Activated CD4-positive, alpha-beta T cell treated with anti-CD3 and anti-CD28 coated beads for 36 hours (primary cell): ENCODE measurements around the gene LRRC8C. TPM values are rescaled to one million over a fixed set of nuclear protein-coding genes. Genes with fewer than 3 reads are reported as not detected.

Source experiments
- ATAC-seq: fragments of 200-7000 bp; cut with Tn5 transposase; one replicate; pipeline ENCODE4 v1.10.0; 2021; ENCODE audit warnings: mild to moderate bottlenecking, moderate library complexity
- CTCF ChIA-PET: fragments of 350-600 bp; sonication (Branson Sonifier 250); formaldehyde crosslinking; loops from one replicate; lab custom pipeline; 2021; ENCODE audit warnings: antibody characterized with exemption; lab: Charles Lee
- POLR2A ChIA-PET: fragments of 350-600 bp; sonication (Branson Sonifier 250); formaldehyde crosslinking; loops from one replicate; lab custom pipeline; 2021; ENCODE audit warnings: antibody characterized with exemption, inconsistent platforms; lab: Charles Lee
- DNase-seq: peaks from one replicate; pipeline ENCODE4 v3.0.0-alpha.2; 2020
- H3K27ac Mint-ChIP-seq: one replicate; pipeline ENCODE4 v1.8.0; 2021; ENCODE audit warnings: mixed read lengths
- H3K27me3 Mint-ChIP-seq: one replicate; pipeline ENCODE4 v1.8.0; 2021; ENCODE audit warnings: mixed read lengths
- H3K36me3 Mint-ChIP-seq: one replicate; pipeline ENCODE4 v1.8.0; 2021; ENCODE audit warnings: low read depth, mixed read lengths
- H3K4me1 Mint-ChIP-seq: one replicate; pipeline ENCODE4 v1.8.0; 2021; ENCODE audit warnings: mixed read lengths
- H3K4me3 Mint-ChIP-seq: one replicate; pipeline ENCODE4 v1.8.0; 2021; ENCODE audit warnings: mild to moderate bottlenecking, moderate library complexity, mixed read lengths
- H3K9me3 Mint-ChIP-seq: one replicate; pipeline ENCODE4 v1.8.0; 2021; ENCODE audit warnings: low read depth, mixed read lengths
- intact Hi-C, 2 experiments: fragments of 100-400 bp; cut with DNase I in 1 of 2; cut with micrococcal nuclease in 1 of 2; formaldehyde crosslinking; loops; one replicate each; pipeline versions ENCODE4 v1.14.2 to v1.15.1; 2022 to 2024; cut with DNase I, micrococcal nuclease
- total RNA-seq, 2 experiments: library from RNA; stranded (reverse); gene quantifications; one replicate each; pipeline ENCODE4 v1.2.3, GENCODE V29; 2021

The LRRC8C gene
- total RNA-seq, 2 experiments from 2014 or later = 31.5 to 37.1 TPM

DNA sequence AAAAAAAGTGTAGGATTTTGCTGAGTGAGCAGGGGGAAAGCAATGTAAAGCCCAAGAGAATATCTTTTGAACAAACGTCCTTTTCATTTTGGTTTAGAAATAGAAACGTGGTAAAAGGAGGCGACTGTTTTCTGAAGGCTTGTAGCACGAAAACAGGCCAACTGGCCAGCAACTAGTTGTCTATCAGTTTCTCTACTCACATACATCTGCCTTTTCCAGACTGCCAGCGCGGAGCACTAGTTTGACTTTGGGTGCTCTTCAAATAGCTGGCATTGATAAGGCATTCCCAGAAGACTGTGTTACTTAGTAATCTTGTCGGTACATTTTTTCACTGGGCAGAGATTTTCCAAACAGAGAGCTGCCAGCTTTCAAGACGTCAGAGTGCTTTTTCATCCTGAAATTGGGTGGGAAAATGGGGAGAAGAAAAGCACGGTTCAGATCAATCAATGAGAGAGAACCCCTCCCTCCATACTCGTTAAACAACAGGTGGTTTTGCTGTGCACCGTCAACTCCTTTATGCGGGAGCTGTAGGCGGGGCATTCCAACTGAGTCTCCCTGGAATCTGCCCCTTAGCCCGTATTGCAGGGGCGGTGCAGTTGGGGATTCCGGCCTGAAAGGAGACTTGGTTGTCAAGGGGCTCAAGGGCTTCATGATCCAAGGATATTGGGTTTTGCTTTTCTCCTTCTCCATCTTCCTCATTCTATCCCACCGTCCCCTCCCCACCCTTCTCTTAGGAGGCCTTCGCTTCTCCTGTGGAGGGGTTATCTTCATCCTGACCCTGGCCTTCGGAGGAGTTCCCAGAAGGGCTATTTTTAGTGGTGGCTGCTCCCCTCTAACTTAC, 884 bp upstream of the LRRC8C start:
- Mint-ChIP-seq H3K27me3 (no peaks in the 10 kb centered on the region), H3K27ac (peak overlapping the region; percentile 95), H3K4me1 (peaks cover 66% of the 10 kb centered on the region), H3K36me3 (peaks cover 43% of the 10 kb centered on the region), H3K9me3 (no peaks in the 10 kb centered on the region), H3K4me3 (peak overlapping the region; percentile 96)
- intact Hi-C loops = loop anchor here (1.0 to 5.0 kb wide), 10 partner anchors 21 to 365 kb away; partner anchors contain the start of genes LRRC8B (in 1 of the 2) and ZNF326 (in 1 of the 2)
- CTCF ChIA-PET = interaction anchor here (0.7 to 14.9 kb wide), 15 partner anchors 15 to 150 kb away, joined by 3 to 157 read pairs (median 4); no protein-coding TSS in a partner anchor
- ATAC-seq (no peak), DNase-seq (no peak)
- POLR2A ChIA-PET = interaction anchor here (0.7 to 4.9 kb wide), 8 partner anchors 21 to 131 kb away, joined by 3 to 28 read pairs (median 4); no protein-coding TSS in a partner anchor

DNA sequence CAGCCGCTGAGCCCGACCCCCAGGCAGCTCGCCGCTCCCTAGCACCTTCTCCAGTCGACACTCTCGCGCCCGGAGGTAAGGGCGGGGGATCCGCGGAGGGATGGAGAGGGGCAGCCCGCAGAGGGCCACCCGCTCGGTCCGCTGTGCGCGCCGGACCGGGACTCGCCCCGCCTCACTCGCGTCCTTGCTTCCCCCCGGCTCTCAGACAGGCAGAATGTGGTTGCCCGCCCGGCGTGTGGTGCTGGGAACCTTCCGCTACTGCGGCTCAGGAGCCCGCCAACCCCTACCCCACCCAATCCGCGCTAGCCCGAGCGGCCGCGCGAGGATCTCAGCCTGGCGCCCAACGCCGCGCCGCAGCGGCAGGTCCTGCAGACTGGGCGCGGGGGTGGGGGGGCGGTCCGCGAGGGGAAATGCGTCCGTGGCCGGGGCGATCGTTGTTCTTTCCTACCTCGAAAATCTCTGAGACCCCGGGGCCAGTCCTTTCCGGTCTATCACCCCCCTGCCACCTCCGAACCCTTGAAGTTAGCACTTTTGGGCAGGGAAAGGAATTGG, 404 bp downstream of the LRRC8C start:
- ATAC-seq (peak; percentile 40), DNase-seq (peak; percentile 77)
- POLR2A ChIA-PET = interaction anchor here (1.2 to 4.9 kb wide), 4 partner anchors 22 to 130 kb away, joined by 4 to 28 read pairs (median 10); no protein-coding TSS in a partner anchor
- Mint-ChIP-seq H3K27me3 (no peaks in the 10 kb centered on the region), H3K9me3 (no peaks in the 10 kb centered on the region), H3K4me3 (peak overlapping the region; percentile 96), H3K36me3 (peaks cover 49% of the 10 kb centered on the region), H3K4me1 (peaks cover 66% of the 10 kb centered on the region), H3K27ac (peak overlapping the region; percentile 98)
- intact Hi-C loops = loop anchor here (1.0 to 5.0 kb wide), 11 partner anchors 22 to 364 kb away; partner anchors contain the start of genes LRRC8D (in 1 of the 2) and ZNF326 (in 1 of the 2)
- CTCF ChIA-PET = interaction anchor here (1.0 to 14.9 kb wide), 7 partner anchors 22 to 148 kb away, joined by 3 to 157 read pairs (median 10); no protein-coding TSS in a partner anchor

DNA sequence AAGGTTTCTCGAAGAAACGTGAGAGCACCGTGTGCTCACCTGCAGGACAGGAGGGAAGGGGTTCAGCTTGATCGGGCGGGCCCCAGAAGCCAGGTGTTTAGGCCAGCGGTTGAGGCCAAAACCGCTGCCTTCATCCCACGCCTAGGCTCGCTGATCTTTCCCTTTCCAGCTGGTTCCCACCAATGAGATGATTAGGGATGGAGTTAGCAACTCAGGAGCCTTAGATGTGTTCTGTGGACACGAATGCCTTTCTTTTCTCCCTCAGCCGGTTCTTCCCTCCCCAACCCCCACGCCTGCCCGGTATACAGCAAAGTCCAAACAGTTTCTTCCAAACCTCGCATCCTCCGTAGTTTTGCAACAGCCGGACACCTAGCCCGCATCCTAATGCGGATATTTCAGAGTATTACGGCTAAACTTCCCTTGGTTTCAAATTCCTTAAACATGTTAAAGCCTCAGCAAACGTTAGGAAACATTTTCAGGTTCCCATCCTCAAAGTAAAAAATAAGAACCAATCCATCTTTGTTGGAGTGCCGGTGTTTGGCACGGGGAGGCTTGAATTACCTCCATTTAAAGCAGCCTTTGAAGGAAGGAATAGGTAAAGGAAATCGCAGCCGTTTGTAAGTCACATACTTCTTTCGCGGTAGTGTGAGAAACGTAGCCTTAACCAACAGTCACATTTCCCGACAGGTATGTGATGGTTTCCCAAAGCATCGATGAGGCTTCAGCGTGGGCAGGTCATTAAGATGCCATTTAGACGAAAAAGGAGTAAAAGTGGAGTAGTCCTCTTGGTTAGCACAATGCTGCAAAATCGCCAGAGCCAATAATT, 1.1 kb downstream of the LRRC8C start:
- peaks cover 43% of the 10 kb centered on the region for H3K36me3 Mint-ChIP-seq
- peak overlapping the region; percentile 98 for H3K27ac Mint-ChIP-seq
- peak; percentile 63 for DNase-seq
- H3K9me3 Mint-ChIP-seq = no peaks in the 10 kb centered on the region
- H3K4me3 Mint-ChIP-seq = peak overlapping the region; percentile 96
- intact Hi-C loops = loop anchor here (1.0 to 5.0 kb wide), 12 partner anchors 23 to 363 kb away; partner anchors contain the start of genes LRRC8D (in 1 of the 2) and ZNF326 (in 1 of the 2)
- ChIA-PET POLR2A (interaction anchor here (1.5 to 3.0 kb wide), 4 partner anchors 28 to 129 kb away, joined by 4 to 14 read pairs (median 10); no protein-coding TSS in a partner anchor), CTCF (interaction anchor here (0.9 to 14.9 kb wide), 15 partner anchors 15 to 186 kb away, joined by 3 to 157 read pairs (median 4); no protein-coding TSS in a partner anchor)
- H3K4me1 Mint-ChIP-seq = peaks cover 62% of the 10 kb centered on the region
- ATAC-seq = no peak
- no peaks in the 10 kb centered on the region for H3K27me3 Mint-ChIP-seq

DNA sequence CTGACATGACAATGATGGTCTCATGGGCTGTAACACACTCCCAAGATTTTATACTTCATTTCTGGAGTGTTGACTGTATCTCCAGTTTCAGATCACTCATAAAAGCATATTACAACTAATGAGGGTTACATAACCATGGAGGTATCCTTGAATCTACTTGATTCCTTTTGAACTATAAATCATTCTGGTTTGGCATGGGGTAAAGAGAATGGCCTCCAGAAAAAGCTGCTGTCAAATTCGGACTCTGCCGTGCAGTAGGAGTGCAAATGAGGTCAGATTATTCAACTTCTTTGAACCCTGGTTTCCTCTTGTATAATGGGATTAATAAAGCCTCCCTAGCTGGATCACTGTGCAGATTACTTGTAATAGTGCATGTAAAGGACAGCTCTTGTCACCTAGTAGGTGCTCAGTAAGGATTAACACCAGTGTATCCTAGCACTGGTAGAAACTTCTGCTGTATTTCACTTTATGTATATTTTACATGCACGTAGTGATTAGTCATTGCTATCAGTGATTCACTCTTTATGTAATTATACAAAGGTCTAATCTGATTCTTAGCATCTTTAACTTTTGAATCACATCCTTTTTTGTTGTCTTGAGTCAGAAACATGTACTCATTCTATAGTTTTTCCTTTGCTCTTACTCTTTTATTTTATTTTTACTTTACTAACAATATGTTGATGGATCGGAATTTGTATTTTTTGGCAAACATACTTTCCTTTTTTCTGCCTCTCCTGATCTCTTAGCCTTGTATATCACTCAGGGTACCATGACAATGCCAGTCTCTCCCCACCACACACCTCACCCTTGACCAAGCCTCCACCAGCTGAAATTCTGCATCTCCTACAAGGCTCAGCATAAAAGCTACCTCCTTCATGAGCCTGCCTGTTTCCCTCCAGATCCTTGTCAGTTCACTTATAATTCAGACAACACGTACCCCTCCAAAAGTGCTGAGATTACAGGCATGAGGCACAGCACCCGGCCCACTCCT, 3.2 kb downstream of the LRRC8C start:
- intact Hi-C loops = loop anchor here (1.0 to 5.0 kb wide), 7 partner anchors 17 to 207 kb away; no protein-coding TSS in a partner anchor
- H3K9me3 Mint-ChIP-seq = no peaks in the 10 kb centered on the region
- CTCF ChIA-PET = interaction anchor here (0.5 to 14.9 kb wide), 23 partner anchors 9 to 595 kb away, joined by 3 to 157 read pairs (median 4); no protein-coding TSS in a partner anchor
- H3K27ac Mint-ChIP-seq = peak overlapping the region; percentile 63
- POLR2A ChIA-PET = interaction anchor here (0.9 to 2.2 kb wide), 8 partner anchors 9 to 127 kb away, joined by 3 to 14 read pairs (median 4); no protein-coding TSS in a partner anchor
- peak overlapping the region; percentile 55 for H3K4me3 Mint-ChIP-seq
- DNase-seq (no peak), ATAC-seq (peak; percentile 50)
- H3K36me3 Mint-ChIP-seq = peaks cover 41% of the 10 kb centered on the region
- H3K4me1 Mint-ChIP-seq = peaks cover 59% of the 10 kb centered on the region
- no peaks in the 10 kb centered on the region for H3K27me3 Mint-ChIP-seq

DNA sequence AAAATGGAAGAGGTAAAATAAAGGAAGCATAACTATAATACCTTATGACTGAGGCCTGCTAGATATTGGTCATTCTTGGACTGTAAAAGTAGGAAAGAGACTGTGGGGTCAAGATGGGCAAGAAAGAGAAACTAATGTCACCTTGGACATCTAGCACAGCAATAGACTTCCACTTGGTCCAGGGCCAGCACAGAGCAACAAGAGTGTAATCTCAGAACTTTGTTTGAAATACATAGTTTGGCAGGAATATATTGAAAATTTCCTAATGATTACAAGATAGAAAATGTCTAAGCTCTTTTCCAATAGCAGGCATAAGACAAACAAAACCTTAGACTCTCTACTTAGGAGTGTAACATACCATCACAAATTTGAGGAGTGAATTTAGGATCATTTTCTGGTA, 4.6 kb downstream of the LRRC8C start:
- peak overlapping the region; percentile 33 for H3K4me3 Mint-ChIP-seq
- POLR2A ChIA-PET = interaction anchor here (1.4 kb wide), 1 partner anchor 82 kb away, joined by 3 read pairs; no protein-coding TSS in a partner anchor
- H3K4me1 Mint-ChIP-seq = peaks cover 61% of the 10 kb centered on the region
- intact Hi-C loops = loop anchor here (2.0 to 5.0 kb wide), 5 partner anchors 15 to 205 kb away; no protein-coding TSS in a partner anchor
- H3K27ac Mint-ChIP-seq = peak overlapping the region; percentile 64
- no peak for ATAC-seq
- H3K27me3 Mint-ChIP-seq = no peaks in the 10 kb centered on the region
- CTCF ChIA-PET = interaction anchor here (0.5 to 14.9 kb wide), 10 partner anchors 8 to 206 kb away, joined by 3 to 157 read pairs (median 4); no protein-coding TSS in a partner anchor
- no peaks in the 10 kb centered on the region for H3K9me3 Mint-ChIP-seq
- peaks cover 48% of the 10 kb centered on the region for H3K36me3 Mint-ChIP-seq
- DNase-seq = no peak

DNA sequence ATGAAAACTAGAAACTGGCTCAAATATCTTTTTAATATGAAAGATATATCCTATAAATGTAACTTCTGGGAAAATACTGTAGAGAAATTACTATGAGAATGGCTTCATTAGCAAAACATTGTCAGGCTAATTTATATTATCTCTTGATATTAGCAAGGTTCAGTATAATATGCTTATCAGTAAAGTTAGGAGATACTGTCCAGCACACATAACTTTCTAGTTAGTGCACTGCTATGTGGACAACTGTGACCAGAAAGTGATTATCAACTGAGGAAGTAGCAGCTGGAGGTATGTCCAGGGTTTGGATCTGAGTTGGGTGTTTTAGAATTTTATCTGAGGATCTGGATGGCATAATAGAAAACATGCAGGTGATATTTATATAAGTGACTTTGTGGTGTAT, 7.5 kb downstream of the LRRC8C start:
- H3K9me3 Mint-ChIP-seq = peaks cover 10% of the 10 kb centered on the region
- H3K4me3 Mint-ChIP-seq = no peak overlapping the region
- POLR2A ChIA-PET = no interaction called here
- CTCF ChIA-PET = interaction anchor here (1.5 to 2.8 kb wide), 2 partner anchors 16 to 123 kb away, joined by 5 to 11 read pairs; no protein-coding TSS in a partner anchor
- intact Hi-C loops = no loop called here
- DNase-seq (no peak), ATAC-seq (no peak)
- peaks cover 83% of the 10 kb centered on the region for H3K4me1 Mint-ChIP-seq
- H3K27ac Mint-ChIP-seq = peak overlapping the region; percentile 6
- no peaks in the 10 kb centered on the region for H3K27me3 Mint-ChIP-seq
- H3K36me3 Mint-ChIP-seq = peaks cover 63% of the 10 kb centered on the region

DNA sequence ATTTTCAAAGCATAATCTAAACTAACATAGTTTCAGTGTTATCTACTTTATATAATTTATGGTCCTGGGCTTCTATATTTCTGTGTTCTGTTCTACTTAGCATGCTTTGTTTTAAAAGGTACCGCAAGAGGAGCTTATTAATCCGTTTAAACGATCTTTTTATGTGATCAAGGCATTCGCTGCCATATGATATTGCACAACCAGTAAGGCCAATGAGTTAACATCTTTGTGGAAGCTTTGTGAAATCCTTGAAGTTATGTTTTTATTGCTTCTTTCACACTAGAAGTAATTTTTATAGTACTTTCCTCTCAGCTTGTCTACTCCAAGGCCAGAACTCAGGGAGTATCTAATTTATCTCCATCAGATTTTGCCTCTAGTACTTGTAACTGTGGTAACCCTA, 8.9 kb downstream of the LRRC8C start:
- ChIA-PET POLR2A (interaction anchor here (0.5 kb wide), 1 partner anchor 87 kb away, joined by 3 read pairs; no protein-coding TSS in a partner anchor), CTCF (interaction anchor here (1.2 to 2.8 kb wide), 4 partner anchors 13 to 122 kb away, joined by 3 to 11 read pairs (median 4); no protein-coding TSS in a partner anchor)
- Mint-ChIP-seq H3K4me1 (peaks cover 75% of the 10 kb centered on the region), H3K27ac (peak overlapping the region; percentile 35), H3K27me3 (no peaks in the 10 kb centered on the region), H3K9me3 (peaks cover 12% of the 10 kb centered on the region), H3K36me3 (peaks cover 65% of the 10 kb centered on the region), H3K4me3 (no peak overlapping the region)
- ATAC-seq (no peak), DNase-seq (no peak)
- intact Hi-C loops = no loop called here

DNA sequence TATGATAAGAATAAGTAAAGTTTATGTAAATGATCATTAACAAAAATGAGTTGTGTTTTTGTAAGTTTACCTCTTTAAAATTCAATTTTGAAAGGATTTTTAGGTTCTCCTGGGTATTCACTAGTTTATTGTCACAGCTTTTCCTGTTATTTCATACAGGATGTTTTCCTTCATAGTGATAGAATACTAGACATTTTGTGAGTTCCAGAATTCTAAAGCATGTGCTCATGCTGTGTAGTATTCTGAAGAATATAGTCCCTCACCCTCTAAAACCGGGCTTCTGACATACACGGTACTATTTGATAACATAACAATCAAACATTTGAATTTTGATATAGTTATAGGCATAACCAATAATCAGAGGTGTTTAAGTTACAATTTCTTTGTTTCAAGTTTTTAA, 10.7 kb downstream of the LRRC8C start:
- intact Hi-C loops = no loop called here

DNA sequence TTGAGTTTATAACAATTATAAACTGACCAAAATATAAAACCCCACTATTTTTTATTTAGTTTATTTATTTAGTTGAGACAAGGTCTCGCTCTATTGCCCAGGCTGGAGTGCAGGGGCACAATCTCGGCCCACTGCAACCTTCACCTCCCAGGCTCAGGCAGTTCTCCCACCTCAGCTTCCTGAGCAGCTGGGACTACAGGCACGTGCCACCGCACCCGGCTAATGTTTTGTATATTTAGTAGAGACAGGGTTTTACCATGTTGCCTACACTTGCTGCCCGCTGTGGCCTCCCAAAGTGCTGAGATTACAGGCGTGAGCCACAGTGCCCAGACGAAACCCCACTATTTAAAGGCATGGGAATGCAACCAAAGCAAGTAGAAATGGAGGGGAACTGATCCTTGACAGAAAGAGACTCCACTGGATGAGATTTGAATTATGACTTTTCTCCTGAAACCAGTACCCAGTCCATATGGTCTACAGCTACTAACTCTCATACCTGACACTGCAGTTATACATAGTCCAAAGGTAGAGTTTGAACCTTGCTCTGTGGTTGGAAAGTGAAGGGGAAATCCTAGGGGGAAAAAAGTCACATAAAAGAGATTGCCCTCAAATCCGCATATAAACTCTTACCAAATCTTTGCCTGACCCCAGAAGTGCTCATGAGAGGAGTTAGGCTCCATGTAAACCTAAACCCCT, 11.3 kb downstream of the LRRC8C start:
- POLR2A ChIA-PET = no interaction called here
- intact Hi-C loops = no loop called here
- H3K4me1 Mint-ChIP-seq = peaks cover 71% of the 10 kb centered on the region
- ATAC-seq (no peak), DNase-seq (no peak)
- H3K27me3 Mint-ChIP-seq = no peaks in the 10 kb centered on the region
- peaks cover 12% of the 10 kb centered on the region for H3K9me3 Mint-ChIP-seq
- H3K27ac Mint-ChIP-seq = peak overlapping the region; percentile 60
- no peak overlapping the region for H3K4me3 Mint-ChIP-seq
- CTCF ChIA-PET = interaction anchor here (0.7 to 1.0 kb wide), 4 partner anchors 8 to 213 kb away, joined by 3 read pairs; no protein-coding TSS in a partner anchor
- H3K36me3 Mint-ChIP-seq = peaks cover 60% of the 10 kb centered on the region

More for the DNA sequence above, 10.7 kb downstream of the LRRC8C start:
- ATAC-seq (no peak), DNase-seq (no peak)
- Mint-ChIP-seq H3K9me3 (peaks cover 12% of the 10 kb centered on the region), H3K27me3 (no peaks in the 10 kb centered on the region), H3K36me3 (peaks cover 62% of the 10 kb centered on the region), H3K4me1 (peaks cover 70% of the 10 kb centered on the region), H3K4me3 (no peak overlapping the region), H3K27ac (peak overlapping the region; percentile 74)
- POLR2A ChIA-PET = no interaction called here
- CTCF ChIA-PET = interaction anchor here (0.9 kb wide), 1 partner anchor 31 kb away, joined by 3 read pairs; no protein-coding TSS in a partner anchor
